Erythroblast (primary cell): ENCODE results near the gene VCX2.

ENCODE experiments used
- GATA1 ChIP-seq: IDR thresholded peaks from 2 replicates; pipeline ENCODE4 v1.6.1; 2011; ENCODE audit warnings: low read depth, mild to moderate bottlenecking, control low read depth, low read length, moderate library complexity
- POLR2A ChIP-seq: IDR thresholded peaks from 2 replicates; pipeline ENCODE4 v1.6.1; 2011; ENCODE audit warnings: mild to moderate bottlenecking, low read length

GRCh38 chrX:8191022-8191421 lies 20.0 kb upstream of the VCX2 start:
- TF ChIP-seq POLR2A (no peak), GATA1 (no peak)
